Measurements from ENCODE around the gene ZNF780B. TPM values are rescaled to one million over a fixed set of nuclear protein-coding genes. Genes with fewer than 3 reads are reported as not detected.

The ZNF780B gene
- total and polyA plus RNA-seq, 2 donors (not counting 3 experiments of a cell fraction or from before 2014, with no cell fraction given) = 2.6 to 13.5 TPM

DNA sequence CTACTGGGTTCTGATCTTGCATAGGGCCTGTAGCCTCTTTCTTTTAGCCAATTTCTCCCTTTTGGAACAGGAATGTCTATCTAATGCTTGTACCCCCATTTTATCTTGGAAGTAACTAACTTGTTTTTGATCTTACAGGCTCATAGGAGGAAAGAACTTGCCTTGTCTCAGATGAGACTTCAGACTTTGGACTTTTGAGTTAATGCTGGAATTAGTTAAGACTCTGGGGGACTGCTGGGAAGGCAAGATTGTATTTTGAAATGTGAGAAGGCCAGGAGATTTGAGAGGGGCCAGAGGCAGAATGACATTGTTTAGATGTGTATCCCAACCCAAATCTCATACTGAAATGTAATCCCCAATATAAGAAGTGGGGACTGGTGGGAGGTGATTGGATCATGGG lies 61.7 kb downstream of the ZNF780B start:
- H3K9me3 ChIP-seq (replicated peaks; ENCODE audit: control insufficient read depth, insufficient read depth, low read length) = no peaks in the 10 kb centered on the region
- ChIA-PET POLR2A (no interaction called here), CTCF (no interaction called here)
- no peak overlapping the region for H2AFZ ChIP-seq (ENCODE audit: low read depth, low read length)
- H3K9ac ChIP-seq (replicated peaks; ENCODE audit: extremely low read depth, insufficient read depth, low read length) = no peak overlapping the region
- BruUV-seq (replicated peaks) = no TSS peak
- no peaks in the 10 kb centered on the region for H3K36me3 ChIP-seq (ENCODE audit: control insufficient read depth in 2 of 2, extremely low read depth in 1 of 2, insufficient read depth in 2 of 2, low read length in 2 of 2)
- H3K4me1 ChIP-seq (ENCODE audit: control insufficient read depth, extremely low read depth, insufficient read depth, low read length) = peaks cover 11% of the 10 kb centered on the region
- intact Hi-C loops (cut with micrococcal nuclease) (no loop called here), dilution Hi-C loops (cut with MboI; ENCODE audit: extremely low pct_ligation_motif_present, low sequenced_read_pairs) (no loop called here)
- H3K27ac ChIP-seq (ENCODE audit: insufficient read depth, low read depth, low read length) = no peak overlapping the region
- H3K27me3 ChIP-seq (ENCODE audit: control insufficient read depth in 2 of 2, insufficient read depth in 2 of 2, low read length in 2 of 2) = no peaks in the 10 kb centered on the region
- DNase-seq (ENCODE audit: low read depth, low spot score) = no peak
- no peak overlapping the region for H3K4me2 ChIP-seq (ENCODE audit: insufficient read depth, low read length)
- no peaks in the 10 kb centered on the region for H3K9me1 ChIP-seq (replicated peaks; ENCODE audit: control insufficient read depth, extremely low read depth, insufficient read depth, low read length)
- no peaks in the 10 kb centered on the region for H4K20me1 ChIP-seq (replicated peaks; ENCODE audit: control insufficient read depth, extremely low read depth, insufficient read depth, low read length)
- H3K4me3 ChIP-seq (replicated peaks in 1 of 3; ENCODE audit: insufficient read depth in 1 of 3, low read depth in 1 of 3, low read length in 3 of 3) = no peak overlapping the region
- FAIRE-seq = no peak
- H3K79me2 ChIP-seq (ENCODE audit: control insufficient read depth, insufficient read depth, low read length) = peaks cover 4% of the 10 kb centered on the region
- no peak for TF ChIP-seq MYC (IDR thresholded peaks at IDR 0.05; ENCODE audit: low read depth, low read length)
- TF ChIP-seq FOS (IDR thresholded peaks at IDR 0.05; ENCODE audit: borderline replicate concordance, insufficient read depth, low read length) = no peak
- no peak for TF ChIP-seq EZH2 (IDR thresholded peaks at IDR 0.05; ENCODE audit: borderline replicate concordance, low read depth, low read length, severe bottlenecking)

DNA sequence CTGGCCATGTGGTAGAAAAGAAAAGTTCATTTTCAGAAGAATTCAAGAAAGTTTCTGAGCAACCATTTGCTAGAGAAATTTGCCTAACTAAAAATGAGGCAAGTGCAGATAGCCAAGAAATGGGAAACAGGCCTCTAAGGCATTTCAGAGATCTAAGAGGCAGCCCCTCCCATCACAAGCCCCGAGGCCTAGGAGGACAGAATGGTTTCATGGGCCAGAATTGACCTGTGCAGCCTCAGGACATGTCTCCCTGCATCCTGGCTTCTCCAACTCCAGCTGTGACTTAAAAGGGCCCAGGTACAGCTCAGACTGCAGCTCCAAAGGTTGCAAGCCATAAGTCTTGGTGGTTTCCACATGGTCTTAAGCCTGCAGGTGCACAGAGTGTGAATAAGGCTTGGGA lies 62.4 kb downstream of the ZNF780B start:
- Histone ChIP-seq H3K4me2 (ENCODE audit: insufficient read depth, low read length) (no peak overlapping the region), H3K36me3 (ENCODE audit: control insufficient read depth in 2 of 2, extremely low read depth in 1 of 2, insufficient read depth in 2 of 2, low read length in 2 of 2) (no peaks in the 10 kb centered on the region), H4K20me1 (replicated peaks; ENCODE audit: control insufficient read depth, extremely low read depth, insufficient read depth, low read length) (no peaks in the 10 kb centered on the region), H3K4me1 (ENCODE audit: control insufficient read depth, extremely low read depth, insufficient read depth, low read length) (peaks cover 11% of the 10 kb centered on the region), H3K27ac (ENCODE audit: insufficient read depth, low read depth, low read length) (no peak overlapping the region), H3K79me2 (ENCODE audit: control insufficient read depth, insufficient read depth, low read length) (peaks cover 7% of the 10 kb centered on the region), H3K9me3 (replicated peaks; ENCODE audit: control insufficient read depth, insufficient read depth, low read length) (no peaks in the 10 kb centered on the region), H3K4me3 (replicated peaks in 1 of 3; ENCODE audit: insufficient read depth in 1 of 3, low read depth in 1 of 3, low read length in 3 of 3) (no peak overlapping the region), H3K9ac (replicated peaks; ENCODE audit: extremely low read depth, insufficient read depth, low read length) (no peak overlapping the region), H3K27me3 (ENCODE audit: control insufficient read depth in 2 of 2, insufficient read depth in 2 of 2, low read length in 2 of 2) (no peaks in the 10 kb centered on the region), H2AFZ (ENCODE audit: low read depth, low read length) (no peak overlapping the region), H3K9me1 (replicated peaks; ENCODE audit: control insufficient read depth, extremely low read depth, insufficient read depth, low read length) (no peaks in the 10 kb centered on the region)
- intact Hi-C loops (cut with micrococcal nuclease) (no loop called here), dilution Hi-C loops (cut with MboI; ENCODE audit: extremely low pct_ligation_motif_present, low sequenced_read_pairs) (no loop called here)
- BruUV-seq (replicated peaks) = no TSS peak
- TF ChIP-seq GATA2 (IDR thresholded peaks at IDR 0.05; ENCODE audit: insufficient read depth, insufficient read length, low read depth, low read length) = no peak
- no peak for TF ChIP-seq POLR2A (IDR thresholded peaks at IDR 0.05; ENCODE audit: low read depth, low read length)
- no peak for TF ChIP-seq POLR2AphosphoS5 (IDR thresholded peaks at IDR 0.05; ENCODE audit: insufficient read depth, low read depth, low read length)
- TF ChIP-seq, protein P1, sequence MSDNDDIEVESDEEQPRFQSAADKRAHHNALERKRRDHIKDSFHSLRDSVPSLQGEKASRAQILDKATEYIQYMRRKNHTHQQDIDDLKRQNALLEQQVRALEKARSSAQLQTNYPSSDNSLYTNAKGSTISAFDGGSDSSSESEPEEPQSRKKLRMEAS (IDR thresholded peaks at IDR 0.05; ENCODE audit: insufficient read depth, insufficient read length) = no peak
- no peak for TF ChIP-seq EZH2 (IDR thresholded peaks at IDR 0.05; ENCODE audit: borderline replicate concordance, low read depth, low read length, severe bottlenecking)
- no peak for TF ChIP-seq MYC (IDR thresholded peaks at IDR 0.05; ENCODE audit: low read depth, low read length)
- no peak for TF ChIP-seq JUN (IDR thresholded peaks at IDR 0.05; ENCODE audit: borderline replicate concordance, insufficient read depth, insufficient read length, low read depth)
- TF ChIP-seq FOS (IDR thresholded peaks at IDR 0.05; ENCODE audit: borderline replicate concordance, insufficient read depth, low read length) = no peak
- TF ChIP-seq, protein P2, sequence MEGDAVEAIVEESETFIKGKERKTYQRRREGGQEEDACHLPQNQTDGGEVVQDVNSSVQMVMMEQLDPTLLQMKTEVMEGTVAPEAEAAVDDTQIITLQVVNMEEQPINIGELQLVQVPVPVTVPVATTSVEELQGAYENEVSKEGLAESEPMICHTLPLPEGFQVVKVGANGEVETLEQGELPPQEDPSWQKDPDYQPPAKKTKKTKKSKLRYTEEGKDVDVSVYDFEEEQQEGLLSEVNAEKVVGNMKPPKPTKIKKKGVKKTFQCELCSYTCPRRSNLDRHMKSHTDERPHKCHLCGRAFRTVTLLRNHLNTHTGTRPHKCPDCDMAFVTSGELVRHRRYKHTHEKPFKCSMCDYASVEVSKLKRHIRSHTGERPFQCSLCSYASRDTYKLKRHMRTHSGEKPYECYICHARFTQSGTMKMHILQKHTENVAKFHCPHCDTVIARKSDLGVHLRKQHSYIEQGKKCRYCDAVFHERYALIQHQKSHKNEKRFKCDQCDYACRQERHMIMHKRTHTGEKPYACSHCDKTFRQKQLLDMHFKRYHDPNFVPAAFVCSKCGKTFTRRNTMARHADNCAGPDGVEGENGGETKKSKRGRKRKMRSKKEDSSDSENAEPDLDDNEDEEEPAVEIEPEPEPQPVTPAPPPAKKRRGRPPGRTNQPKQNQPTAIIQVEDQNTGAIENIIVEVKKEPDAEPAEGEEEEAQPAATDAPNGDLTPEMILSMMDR (IDR thresholded peaks at IDR 0.05; ENCODE audit: extremely low read depth in 1 of 2, insufficient read depth in 1 of 2, low read depth in 1 of 2, low read length in 2 of 2) = no peak
- ChIA-PET POLR2A (no interaction called here), CTCF (no interaction called here)
- no peak for FAIRE-seq
- DNase-seq (ENCODE audit: low read depth, low spot score) = no peak
